Ovary (tissue), 3 donors: ENCODE results near the gene PGF.

Experiments used
- CTCF ChIP-seq, 3 donors: fragments of 450-650 bp in 2 of 3; fragments of 200-600 bp in 1 of 3; IDR thresholded peaks; one replicate each; pipeline versions ENCODE4 v1.5.1 to v1.8.0; 2016 to 2022; ENCODE audit warnings: antibody characterized with exemption in 3 of 3, mild to moderate bottlenecking in 1 of 3
- EP300 ChIP-seq: sonication (generic); formaldehyde crosslinking; IDR thresholded peaks from one replicate; pipeline ENCODE4 v1.6.1; 2017; ENCODE audit warnings: antibody characterized with exemption
- POLR2A ChIP-seq: fragments of 450-650 bp; IDR thresholded peaks from one replicate; pipeline ENCODE4 v1.6.1; 2017; ENCODE audit warnings: antibody characterized with exemption, mild to moderate bottlenecking, moderate library complexity
- donor health status: DM: no; HTN: no; CAD: no.

DNA sequence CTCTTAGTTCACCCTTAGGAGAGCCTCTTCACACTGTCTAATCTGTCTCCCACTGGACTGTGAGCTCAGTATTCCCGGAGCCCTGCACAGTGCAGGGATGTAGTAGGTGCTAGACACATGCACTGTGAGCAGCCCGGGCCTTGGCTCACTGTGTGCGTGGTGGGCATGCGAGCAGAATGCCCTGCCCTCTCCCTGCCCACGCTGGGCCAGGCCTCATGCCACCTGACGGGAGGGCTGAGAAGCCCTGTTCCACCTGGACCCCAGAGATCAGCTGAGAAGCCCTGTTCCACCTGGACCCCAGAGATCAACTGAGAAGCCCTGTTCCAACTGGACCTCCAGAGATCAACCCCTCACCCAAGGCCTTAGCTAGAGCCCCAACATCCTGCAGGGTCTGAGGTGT, 43.3 kb downstream of the PGF start:
- TF ChIP-seq CTCF (IDR thresholded peaks at IDR 0.05) = no peak
- TF ChIP-seq POLR2A = no peak
- no peak for TF ChIP-seq EP300
